ENCODE data around the gene KBTBD8.

The KBTBD8 gene

DNA sequence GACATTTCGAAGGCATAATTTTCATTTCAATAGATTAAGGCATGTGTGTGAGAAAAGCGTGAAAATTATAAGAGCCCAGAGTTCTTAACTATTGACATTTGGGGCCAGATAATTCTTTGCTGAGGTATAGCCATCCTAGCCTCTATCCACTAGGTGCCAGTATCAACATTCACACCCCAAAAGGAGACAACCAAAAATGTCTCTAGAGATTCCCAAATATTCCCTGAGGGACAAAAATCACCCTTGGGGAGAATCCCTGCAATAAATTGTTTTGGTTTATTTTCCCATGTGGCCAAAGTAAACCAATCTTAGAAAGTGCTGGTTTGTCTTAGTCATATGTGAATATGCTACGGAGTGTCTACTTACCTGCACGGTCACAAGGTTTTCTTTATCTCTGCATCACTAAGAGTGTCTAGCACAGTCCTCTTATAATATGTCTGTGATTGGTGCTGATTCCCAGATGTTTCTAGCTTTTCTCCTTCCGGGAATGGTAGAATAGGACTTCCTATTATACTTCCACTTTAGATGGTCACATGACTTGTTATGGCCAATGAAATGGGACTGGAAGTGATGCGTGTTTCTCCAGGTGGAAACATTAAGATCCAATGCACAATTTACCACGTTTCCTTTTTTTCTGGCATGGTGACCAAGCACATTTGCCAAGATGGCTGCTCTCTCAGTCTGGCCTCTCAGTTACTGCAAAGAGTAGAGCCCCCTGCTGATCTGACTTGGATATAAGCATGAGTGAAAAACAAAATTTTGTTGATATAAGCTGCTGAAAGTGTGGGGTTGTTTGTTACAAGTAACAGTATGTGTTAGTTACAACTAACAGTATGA, 8.0 kb upstream of the KBTBD8 start:
- peak overlapping the region; percentile 78 for H3K4me3 ChIP-seq (replicated peaks; ENCODE audit: low read depth, low read length)
- no peaks in the 10 kb centered on the region for H3K36me3 ChIP-seq (ENCODE audit: control insufficient read depth, insufficient read depth, low read length)
- TF ChIP-seq CTCF (IDR thresholded peaks at IDR 0.05; ENCODE audit: insufficient read depth, low read length, poor library complexity, severe bottlenecking) = peak; percentile 76
- H3K27me3 ChIP-seq (replicated peaks; ENCODE audit: control insufficient read depth, insufficient read depth, low read length) = no peaks in the 10 kb centered on the region
- no peak for DNase-seq (ENCODE audit: extremely low read depth, insufficient read length)

DNA sequence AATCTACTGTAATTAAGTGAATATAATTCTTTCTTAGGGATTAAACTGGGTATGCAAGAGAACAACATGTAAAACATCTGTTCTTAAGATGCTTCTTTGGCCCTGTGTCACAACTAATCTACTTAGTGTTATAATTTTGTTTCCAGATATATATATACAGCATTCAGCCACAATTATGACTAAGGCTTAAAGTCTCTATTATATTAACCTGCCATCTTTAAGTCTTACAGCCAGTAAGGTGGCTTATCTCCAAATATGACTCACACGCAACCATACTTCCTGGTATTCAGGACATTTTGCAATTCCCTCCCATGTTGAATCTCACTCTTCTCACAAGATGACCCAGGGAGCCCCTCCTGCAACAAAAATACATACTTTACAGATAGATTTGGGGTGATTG, 6.6 kb upstream of the KBTBD8 start:
- no peak for TF ChIP-seq CTCF (IDR thresholded peaks at IDR 0.05; ENCODE audit: insufficient read depth, low read length, poor library complexity, severe bottlenecking)
- no peaks in the 10 kb centered on the region for H3K36me3 ChIP-seq (ENCODE audit: control insufficient read depth, insufficient read depth, low read length)
- no peak overlapping the region for H3K4me3 ChIP-seq (replicated peaks; ENCODE audit: low read depth, low read length)
- no peak for DNase-seq (ENCODE audit: extremely low read depth, insufficient read length)
- H3K27me3 ChIP-seq (replicated peaks; ENCODE audit: control insufficient read depth, insufficient read depth, low read length) = no peaks in the 10 kb centered on the region

- no peaks in the 10 kb centered on the region for H3K27me3 ChIP-seq (replicated peaks; ENCODE audit: control insufficient read depth, insufficient read depth, low read length)
- H3K4me3 ChIP-seq (replicated peaks; ENCODE audit: low read depth, low read length) = no peak overlapping the region
- DNase-seq (ENCODE audit: extremely low read depth, insufficient read length) = no peak
- no peak for TF ChIP-seq CTCF (IDR thresholded peaks at IDR 0.05; ENCODE audit: insufficient read depth, low read length, poor library complexity, severe bottlenecking)
- H3K36me3 ChIP-seq (ENCODE audit: control insufficient read depth, insufficient read depth, low read length) = no peaks in the 10 kb centered on the region
Measured at GRCh38 chr3:66993082-66993481, 5.0 kb upstream of the KBTBD8 start.

DNA sequence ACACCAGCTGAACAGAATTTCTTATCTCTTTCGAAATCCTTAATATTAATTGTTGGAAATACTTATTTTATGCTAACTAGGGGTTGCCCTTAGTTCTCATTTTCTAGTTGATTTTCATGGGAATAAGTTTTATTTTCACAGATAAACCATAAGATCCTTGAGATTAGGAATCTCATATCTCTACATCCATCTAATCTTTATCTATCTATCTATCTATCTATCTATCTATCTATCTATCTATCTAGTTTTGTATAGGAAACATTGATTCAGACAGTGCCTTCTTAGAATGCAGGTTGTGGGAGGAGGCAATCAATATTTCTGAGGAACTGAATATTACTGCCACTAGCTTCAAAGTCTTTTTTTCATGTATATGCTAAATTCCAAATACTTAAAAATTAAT, 3.5 kb upstream of the KBTBD8 start:
- no peaks in the 10 kb centered on the region for H3K27me3 ChIP-seq (replicated peaks; ENCODE audit: control insufficient read depth, insufficient read depth, low read length)
- H3K36me3 ChIP-seq (ENCODE audit: control insufficient read depth, insufficient read depth, low read length) = no peaks in the 10 kb centered on the region
- no peak overlapping the region for H3K4me3 ChIP-seq (replicated peaks; ENCODE audit: low read depth, low read length)
- no peak for DNase-seq (ENCODE audit: extremely low read depth, insufficient read length)
- no peak for TF ChIP-seq CTCF (IDR thresholded peaks at IDR 0.05; ENCODE audit: insufficient read depth, low read length, poor library complexity, severe bottlenecking)

GRCh38 chr3:66996696-66997095, 1.4 kb upstream of the KBTBD8 start:
- H3K36me3 ChIP-seq (ENCODE audit: control insufficient read depth, insufficient read depth, low read length) = no peaks in the 10 kb centered on the region
- no peak for DNase-seq (ENCODE audit: extremely low read depth, insufficient read length)

More at GRCh38 chr3:66996696-66997095, 1.4 kb upstream of the KBTBD8 start:
- TF ChIP-seq CTCF (IDR thresholded peaks at IDR 0.05; ENCODE audit: insufficient read depth, low read length, poor library complexity, severe bottlenecking) = no peak
- Histone ChIP-seq H3K27me3 (replicated peaks; ENCODE audit: control insufficient read depth, insufficient read depth, low read length) (no peaks in the 10 kb centered on the region), H3K4me3 (replicated peaks; ENCODE audit: low read depth, low read length) (no peak overlapping the region)
